VCaP (cell line): ENCODE measurements around the gene SYT8.
"Not testable (repeated sequence)": the region's sequence is repeated elsewhere in the genome, so short reads cannot be mapped to it uniquely, and the experiment has no call there.

Experiments used
- H3K27ac ChIP-seq: fragments of 450-650 bp; 2 replicates; pipeline ENCODE4 v1.5.1; 2017
- TF ChIP-seq, protein P1 (sequence below): fragments of 450-650 bp; conservative IDR thresholded peaks from 2 replicates; pipeline ENCODE4 v1.5.1; 2017; ENCODE audit warnings: mild to moderate bottlenecking, moderate library complexity

The SYT8 gene

DNA sequence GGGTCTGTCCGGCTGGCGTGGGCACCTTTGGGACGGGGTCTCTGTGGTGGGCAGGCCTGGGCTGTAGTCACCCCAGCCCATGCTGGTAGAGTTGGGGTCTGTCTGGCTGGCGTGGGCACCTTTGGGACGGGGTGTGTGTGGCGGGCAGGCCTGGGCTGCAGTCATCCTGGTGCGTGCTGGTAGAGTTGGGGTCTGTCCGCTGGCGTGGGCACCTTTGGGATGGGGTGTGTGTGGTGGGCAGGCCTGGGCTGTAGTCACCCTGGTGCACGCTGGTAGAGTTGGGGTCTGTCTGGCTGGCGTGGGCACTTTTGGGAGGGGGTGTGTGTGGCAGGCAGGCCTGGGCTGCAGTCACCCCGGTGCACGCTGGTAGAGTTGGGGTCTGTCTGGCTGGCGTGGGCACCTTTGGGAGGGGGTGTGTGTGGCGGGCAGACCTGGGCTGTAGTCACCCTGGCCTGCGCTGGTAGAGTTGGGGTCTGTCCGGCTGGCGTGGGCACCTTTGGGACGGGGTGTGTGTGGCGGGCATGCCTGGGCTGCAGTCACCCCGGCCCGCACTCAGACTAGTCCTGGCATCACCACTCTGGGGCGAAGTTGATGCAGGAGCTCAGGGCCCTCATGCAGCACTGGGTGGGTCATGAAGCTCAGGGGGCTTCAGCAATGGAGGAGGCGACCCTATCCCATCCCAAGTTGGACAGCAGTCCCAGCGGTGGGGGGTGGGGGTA, 37.6 kb downstream of the SYT8 start:
- H3K27ac ChIP-seq, result no peak overlapping the region
- TF ChIP-seq, protein P1, sequence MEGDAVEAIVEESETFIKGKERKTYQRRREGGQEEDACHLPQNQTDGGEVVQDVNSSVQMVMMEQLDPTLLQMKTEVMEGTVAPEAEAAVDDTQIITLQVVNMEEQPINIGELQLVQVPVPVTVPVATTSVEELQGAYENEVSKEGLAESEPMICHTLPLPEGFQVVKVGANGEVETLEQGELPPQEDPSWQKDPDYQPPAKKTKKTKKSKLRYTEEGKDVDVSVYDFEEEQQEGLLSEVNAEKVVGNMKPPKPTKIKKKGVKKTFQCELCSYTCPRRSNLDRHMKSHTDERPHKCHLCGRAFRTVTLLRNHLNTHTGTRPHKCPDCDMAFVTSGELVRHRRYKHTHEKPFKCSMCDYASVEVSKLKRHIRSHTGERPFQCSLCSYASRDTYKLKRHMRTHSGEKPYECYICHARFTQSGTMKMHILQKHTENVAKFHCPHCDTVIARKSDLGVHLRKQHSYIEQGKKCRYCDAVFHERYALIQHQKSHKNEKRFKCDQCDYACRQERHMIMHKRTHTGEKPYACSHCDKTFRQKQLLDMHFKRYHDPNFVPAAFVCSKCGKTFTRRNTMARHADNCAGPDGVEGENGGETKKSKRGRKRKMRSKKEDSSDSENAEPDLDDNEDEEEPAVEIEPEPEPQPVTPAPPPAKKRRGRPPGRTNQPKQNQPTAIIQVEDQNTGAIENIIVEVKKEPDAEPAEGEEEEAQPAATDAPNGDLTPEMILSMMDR, result no peak

DNA sequence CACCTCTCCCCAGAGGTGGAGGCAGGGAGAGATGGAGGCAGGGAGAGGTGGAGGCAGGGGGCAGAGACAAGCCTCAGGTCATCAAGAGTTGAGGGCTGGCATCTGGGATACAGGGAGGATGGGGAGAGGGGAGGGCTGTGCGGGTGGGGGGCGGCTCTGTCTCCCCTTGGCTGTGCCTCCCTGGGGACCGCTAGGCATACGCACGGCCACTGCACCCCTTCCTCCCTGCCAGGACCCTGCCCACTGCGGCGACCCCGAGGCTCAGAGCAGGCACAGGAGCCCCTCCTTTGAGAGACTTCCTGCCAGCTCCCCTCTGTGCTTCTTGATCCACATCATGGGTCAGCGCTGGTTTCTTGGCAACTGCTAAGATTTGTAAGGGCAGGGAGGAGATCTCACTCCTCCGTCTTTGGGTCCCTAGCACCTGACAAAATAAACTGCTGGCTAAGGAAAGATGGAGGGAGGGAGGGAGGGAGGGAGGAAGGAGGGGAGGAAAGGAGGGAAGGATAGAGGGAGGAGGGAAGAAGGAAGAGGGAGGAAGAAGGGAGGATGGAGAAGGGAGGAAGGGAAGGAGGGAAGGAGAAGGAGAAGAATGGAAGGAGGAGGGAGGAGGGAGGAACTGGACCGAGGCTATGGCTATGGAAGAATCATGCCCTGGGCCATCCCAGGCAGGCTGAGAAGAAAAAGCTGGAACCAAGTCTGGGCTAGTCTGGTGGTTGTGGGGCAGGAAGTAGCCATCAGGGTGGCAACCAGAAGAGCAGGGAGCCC, 38.4 kb downstream of the SYT8 start:
- H3K27ac ChIP-seq, result no peak overlapping the region
- TF ChIP-seq, protein P1, result no peak

DNA sequence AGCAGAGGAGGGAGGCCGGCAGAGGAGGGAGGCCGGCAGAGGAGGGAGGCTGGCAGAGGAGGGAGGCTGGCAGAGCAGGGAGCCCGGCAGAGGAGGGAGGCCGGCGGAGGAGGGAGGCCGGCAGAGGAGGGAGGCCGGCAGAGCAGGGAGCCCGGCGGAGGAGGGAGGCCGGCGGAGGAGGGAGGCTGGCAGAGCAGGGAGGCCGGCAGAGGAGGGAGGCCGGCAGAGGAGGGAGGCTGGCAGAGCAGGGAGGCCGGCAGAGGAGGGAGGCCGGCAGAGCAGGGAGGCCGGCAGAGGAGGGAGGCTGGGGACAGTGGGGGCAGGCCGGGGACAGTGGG, 39.0 kb downstream of the SYT8 start:
- H3K27ac ChIP-seq, result not testable (repeated sequence)

DNA sequence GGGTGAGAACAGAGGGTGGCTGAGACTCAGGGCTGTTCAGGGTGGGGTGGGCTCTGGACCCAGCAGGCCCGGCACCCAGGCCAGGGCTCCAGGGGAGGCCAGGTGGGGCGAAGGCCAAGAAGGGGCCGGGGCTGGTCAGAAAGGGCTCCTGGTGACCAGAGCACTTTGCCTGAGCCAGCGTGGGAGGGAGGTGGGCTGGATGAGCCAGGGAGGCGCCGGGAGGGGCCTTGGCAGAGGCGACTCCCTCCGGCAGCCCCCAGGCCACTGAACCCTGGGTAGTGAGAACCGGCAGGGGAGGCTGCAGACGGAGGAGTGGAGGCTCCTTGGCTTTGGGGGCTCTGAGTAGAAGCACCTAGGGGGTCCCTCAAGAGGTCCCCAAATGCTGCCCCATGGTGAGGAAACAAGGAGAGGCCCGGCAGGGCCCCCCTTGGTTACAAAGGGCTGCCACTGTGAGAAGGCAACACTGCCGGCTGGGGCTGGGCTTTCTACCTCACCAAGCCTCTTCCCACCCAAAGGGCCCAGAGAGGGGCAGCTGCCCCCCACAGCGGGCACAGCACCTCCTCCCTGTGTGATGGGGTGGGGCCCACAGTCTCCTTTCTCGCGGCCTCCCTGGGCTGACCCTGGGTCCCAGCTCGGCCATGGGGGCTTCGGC, 39.8 kb downstream of the SYT8 start:
- not testable (repeated sequence) for H3K27ac ChIP-seq

DNA sequence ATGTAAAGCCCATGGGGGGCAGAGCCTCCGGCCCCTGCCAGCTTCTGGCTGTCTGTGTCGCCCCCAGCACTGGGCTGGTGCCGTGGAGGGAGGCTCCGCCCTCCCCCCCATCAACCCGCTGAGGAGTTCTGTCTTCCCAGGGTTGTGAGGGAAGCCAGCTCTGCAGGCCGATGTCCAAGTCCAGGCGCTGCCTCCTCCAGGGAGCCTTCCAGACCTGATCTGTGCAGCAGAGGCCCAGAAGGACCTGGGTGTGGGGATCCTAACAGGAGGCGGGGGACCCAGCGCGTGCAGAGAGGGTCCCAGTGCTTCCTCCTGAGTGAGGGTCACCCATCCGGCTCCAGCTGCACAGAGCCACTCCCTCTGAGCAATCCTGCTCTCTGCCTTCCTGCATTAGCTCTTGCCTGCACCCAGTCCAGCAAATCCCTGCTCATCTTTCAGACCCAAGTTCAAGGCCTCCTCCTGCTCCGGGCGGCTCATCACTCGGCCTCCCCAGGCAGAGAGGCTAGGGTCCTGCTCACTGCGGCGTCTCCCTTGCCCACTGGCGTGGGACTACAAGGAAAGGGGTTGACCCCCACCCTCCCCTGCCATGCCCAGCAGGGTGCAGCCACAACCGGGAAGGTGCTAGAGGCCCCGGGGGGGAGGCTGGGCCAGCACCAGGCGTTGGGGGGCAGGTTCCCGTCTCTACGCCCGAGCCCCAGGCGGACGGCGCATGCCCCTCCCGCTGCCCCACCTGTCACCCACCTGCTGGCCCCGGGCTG, 40.5 kb downstream of the SYT8 start:
- TF ChIP-seq, protein P1, result no peak
- H3K27ac ChIP-seq, result no peak overlapping the region

DNA sequence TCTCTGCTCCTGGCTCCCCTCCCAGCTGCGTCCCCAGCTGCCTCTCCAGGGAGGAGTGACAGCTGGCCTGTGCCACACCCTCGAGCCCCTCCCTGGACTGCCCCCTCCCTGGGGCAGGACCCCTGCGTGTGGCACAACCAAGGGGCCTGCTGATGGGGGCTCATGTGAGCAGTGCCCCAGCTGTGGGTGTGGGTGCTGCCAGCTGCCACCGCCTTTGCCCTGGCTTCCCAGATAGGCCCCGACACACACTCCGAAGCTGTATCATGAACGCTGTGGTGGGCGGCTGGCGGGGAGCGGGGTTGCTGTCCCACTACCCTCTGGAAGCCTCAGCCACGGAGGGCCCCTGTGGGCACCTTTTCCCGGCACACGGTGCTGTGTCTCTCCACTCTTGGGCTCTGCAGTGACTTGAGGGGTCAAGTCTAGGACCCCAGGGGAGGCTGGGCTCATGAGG, 41.1 kb downstream of the SYT8 start:
- not testable (repeated sequence) for H3K27ac ChIP-seq

DNA sequence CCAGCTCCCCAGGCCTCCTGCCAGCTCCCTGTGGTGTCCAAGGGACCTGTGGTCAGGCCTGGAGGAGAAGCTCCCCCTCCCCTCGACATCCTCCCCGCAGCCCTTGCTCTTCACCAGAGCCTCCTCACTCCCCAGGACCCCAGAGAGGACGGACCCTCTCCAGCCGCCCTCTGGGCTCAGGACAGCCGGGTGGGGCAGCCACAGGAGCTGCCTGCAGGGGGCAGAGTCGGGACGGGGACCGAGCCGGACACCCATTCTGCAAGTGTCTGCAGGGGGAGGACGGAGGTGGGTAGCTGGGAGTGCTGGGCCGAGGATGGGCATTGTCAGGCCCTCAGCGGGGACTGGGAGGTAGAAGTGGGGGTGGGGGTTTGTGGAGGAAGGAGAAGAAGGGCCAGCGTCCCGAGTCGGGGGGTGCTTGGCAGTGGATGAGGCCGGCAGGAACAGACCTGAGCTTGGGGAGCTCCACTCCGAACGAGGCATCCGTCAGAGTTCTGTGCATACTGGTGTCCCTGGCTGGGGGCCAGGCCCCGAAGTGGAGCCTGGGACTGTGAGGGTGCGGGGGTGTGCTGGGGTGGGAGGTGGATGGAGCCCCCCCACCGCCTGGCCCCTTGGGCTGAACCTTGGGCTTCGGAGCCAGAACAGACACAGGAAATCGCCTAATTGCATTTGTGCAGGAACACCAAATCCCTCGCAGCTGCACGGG, 41.7 kb downstream of the SYT8 start:
- TF ChIP-seq, protein P1, result peak; percentile 63; the same call in 1 of the 2 replicates
- no peak overlapping the region for H3K27ac ChIP-seq

DNA sequence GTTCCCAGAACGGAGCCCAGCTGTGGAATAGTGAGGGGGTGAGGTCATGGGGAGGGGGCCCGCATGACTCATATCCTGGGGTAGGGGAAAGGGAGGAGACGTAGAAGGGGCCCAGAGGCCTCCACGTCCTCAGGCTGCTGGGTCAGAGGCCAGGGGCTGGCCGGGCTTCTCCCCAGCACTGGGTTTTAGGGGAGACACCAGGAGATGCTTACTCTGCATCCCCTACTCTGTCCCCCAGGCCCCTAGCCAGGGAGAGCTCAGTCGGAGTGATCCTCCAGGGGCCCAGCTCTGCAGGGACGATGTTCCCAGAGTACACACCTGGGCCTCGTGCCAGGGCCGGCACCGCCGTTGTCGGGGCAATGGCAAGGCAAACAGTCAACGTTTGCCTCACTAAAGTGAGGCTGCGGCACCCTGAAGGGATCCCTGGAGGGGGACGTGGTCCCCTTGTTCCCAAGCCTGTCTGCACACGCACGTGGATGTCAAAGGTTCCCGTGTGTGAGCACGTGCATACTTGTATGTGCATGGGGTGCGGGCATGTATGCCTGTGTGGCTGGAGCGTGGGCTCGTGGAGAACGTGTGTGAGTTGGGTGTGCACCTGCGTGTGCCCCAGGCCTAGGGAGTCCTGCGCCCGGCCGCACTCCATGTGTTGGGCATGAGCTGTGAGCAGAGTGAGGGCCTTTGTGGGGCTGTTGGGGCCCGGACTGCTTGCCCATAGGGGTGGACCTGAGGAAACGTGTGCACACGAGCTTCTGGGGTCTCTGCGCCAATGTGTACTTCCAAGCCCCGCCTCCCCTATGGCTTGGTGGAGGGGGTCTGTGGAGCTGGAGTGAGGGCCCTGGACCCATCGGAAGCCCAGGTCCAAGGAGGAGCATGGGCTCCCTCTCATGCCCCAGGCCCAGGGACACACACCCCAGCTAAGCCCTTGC, 42.7 kb downstream of the SYT8 start:
- TF ChIP-seq, protein P1, result no peak
- no peak overlapping the region for H3K27ac ChIP-seq
